Measurements from ENCODE around the gene GET3. TPM values are rescaled to one million over a fixed set of nuclear protein-coding genes. Genes with fewer than 3 reads are reported as not detected.

Gene GET3
- polyA plus RNA-seq, 2 of the 4 experiments (the other 2 are of a cell fraction): 87.0 to 91.7 TPM

DNA sequence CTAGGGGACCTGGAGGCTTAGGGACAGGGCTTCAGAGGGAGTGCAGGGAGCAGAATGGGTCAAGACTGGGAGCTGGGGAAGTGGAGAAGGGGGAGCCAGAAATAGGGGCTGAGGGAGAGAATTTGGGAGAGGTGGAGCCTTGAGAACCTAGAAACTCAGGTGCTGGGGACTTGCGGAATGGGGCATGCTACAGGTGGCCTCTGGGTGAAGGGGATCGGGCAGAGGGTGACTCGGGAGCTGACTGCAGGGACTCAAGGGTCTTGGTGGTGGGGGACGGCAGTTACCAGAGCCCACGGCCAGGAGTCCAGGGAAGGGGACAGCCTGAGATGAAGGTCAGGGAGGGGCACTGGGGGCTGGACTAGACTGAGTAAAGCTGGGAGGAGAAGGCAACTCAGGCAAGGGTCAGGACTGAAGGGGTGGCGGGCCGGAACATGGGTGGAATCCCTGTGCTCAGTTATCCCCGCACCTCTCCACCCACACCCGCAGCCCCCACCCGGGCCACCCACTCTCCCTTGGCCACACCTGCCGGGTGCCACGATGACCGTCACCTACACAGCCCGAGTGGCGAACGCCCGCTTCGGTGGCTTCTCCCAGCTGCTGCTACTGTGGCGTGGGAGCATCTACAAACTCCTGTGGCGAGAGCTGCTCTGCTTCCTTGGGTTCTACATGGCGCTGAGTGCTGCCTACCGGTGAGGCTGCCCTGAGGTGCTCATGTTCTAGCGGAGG lies 14.9 kb downstream of the GET3 start:
- CTCF ChIA-PET: interaction anchor here (1.0 to 38.2 kb wide), 4 partner anchors 16 to 94 kb away, joined by 4 to 725 read pairs (median 7); partner anchors contain the start of gene HOOK2

DNA sequence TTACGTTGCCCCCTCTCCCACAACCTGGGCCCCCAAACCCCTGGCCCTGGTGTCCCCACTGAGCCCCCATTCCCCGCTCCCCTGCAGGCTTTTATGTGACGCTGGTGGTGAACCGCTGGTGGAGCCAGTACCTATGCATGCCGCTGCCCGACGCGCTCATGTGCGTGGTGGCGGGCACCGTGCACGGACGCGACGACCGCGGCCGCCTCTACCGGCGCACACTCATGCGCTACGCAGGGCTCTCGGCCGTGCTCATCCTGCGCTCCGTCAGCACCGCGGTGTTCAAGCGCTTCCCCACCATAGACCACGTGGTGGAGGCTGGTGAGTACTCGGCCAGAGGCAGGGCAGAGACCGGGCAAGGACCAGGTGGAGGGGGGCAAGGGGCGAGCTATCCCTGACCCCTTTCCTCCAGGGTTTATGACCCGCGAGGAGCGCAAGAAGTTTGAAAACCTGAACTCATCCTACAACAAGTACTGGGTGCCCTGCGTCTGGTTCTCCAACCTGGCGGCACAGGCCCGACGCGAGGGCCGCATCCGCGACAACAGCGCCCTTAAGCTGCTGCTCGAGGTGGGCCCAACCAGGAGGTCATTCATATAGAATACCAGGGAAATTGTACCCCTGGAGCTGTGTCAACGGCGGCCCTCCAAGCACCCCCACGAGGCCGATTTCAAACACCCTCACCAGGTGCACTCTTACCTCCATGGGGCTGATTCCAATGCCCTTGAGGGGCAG lies 17.3 kb downstream of the GET3 start:
- Histone ChIP-seq H3K4me1 (peaks cover 8% of the 10 kb centered on the region; the same call in 1 of the 3 replicates), H3K27ac (no peak overlapping the region), H3K9me3 (no peaks in the 10 kb centered on the region), H3K4me3 (no peak overlapping the region), H3K4me2 (no peak overlapping the region)
- no peak for FAIRE-seq
- DNase-seq (ENCODE audit: low read depth in 1 of 2, low spot score in 1 of 2): no peak
- WGBS (ENCODE audit: missing lambda C conversion rate): 92% methylated on average over 29 of the region's 50 CpGs
- TF ChIP-seq ZFP36 (IDR thresholded peaks at IDR 0.05; ENCODE audit: borderline replicate concordance, partially characterized antibody): no peak
- TF ChIP-seq, protein P1, sequence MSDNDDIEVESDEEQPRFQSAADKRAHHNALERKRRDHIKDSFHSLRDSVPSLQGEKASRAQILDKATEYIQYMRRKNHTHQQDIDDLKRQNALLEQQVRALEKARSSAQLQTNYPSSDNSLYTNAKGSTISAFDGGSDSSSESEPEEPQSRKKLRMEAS (IDR thresholded peaks at IDR 0.05): no peak
- no peak for TF ChIP-seq NFE2L2 (conservative IDR thresholded peaks at IDR 0.05; ENCODE audit: low read length)
- TF ChIP-seq FOXS1 (CRISPR knock-in tag; IDR thresholded peaks at IDR 0.05): no peak
- no peak for TF ChIP-seq HDAC2 (IDR thresholded peaks at IDR 0.05)
- no peak for TF ChIP-seq MYC (IDR thresholded peaks at IDR 0.05; ENCODE audit: borderline replicate concordance, low read length)
- no peak for TF ChIP-seq KDM5A (IDR thresholded peaks at IDR 0.05)
- no peak for TF ChIP-seq EHF (CRISPR knock-in tag; IDR thresholded peaks at IDR 0.05)
- no peak for TF ChIP-seq TP53 (CRISPR knock-in tag; IDR thresholded peaks at IDR 0.05)
- no peak for TF ChIP-seq HEYL (CRISPR knock-in tag; IDR thresholded peaks at IDR 0.05)
- no peak for TF ChIP-seq NR3C1 (IDR thresholded peaks at IDR 0.05)
- no peak for TF ChIP-seq ZNF302 (CRISPR knock-in tag; IDR thresholded peaks at IDR 0.05)
- TF ChIP-seq JUN (IDR thresholded peaks at IDR 0.05): no peak
- TF ChIP-seq CHD2 (IDR thresholded peaks at IDR 0.05; ENCODE audit: low read length, partially characterized antibody): no peak
- TF ChIP-seq RARB (CRISPR knock-in tag; IDR thresholded peaks at IDR 0.05): no peak
- ATAC-seq: no peak
- CTCF ChIA-PET: interaction anchor here (0.9 to 38.2 kb wide), 7 partner anchors 6 to 93 kb away, joined by 3 to 901 read pairs (median 6); partner anchors contain the start of genes BEST2, GET3, HOOK2 and JUNB
- POLR2A ChIA-PET: no interaction called here

More for the DNA sequence above, 14.9 kb downstream of the GET3 start:
- H3K9me3 ChIP-seq: no peaks in the 10 kb centered on the region
- H3K4me2 ChIP-seq: no peak overlapping the region
- H3K4me3 ChIP-seq: no peak overlapping the region
- no peak for DNase-seq (ENCODE audit: low read depth in 1 of 2, low spot score in 1 of 2)
- FAIRE-seq: no peak
- 62% methylated on average over 11 of the region's 23 CpGs for WGBS (ENCODE audit: missing lambda C conversion rate)
- ATAC-seq: no peak
- no peak overlapping the region; a peak in 1 of 6 replicates for H3K27ac ChIP-seq
- TF ChIP-seq ZSCAN20 (CRISPR knock-in tag; IDR thresholded peaks at IDR 0.05) (no peak), CHD2 (IDR thresholded peaks at IDR 0.05; ENCODE audit: low read length, partially characterized antibody) (no peak), TFCP2L1 (CRISPR knock-in tag; IDR thresholded peaks at IDR 0.05) (no peak), NPAS2 (CRISPR knock-in tag; IDR thresholded peaks at IDR 0.05; ENCODE audit: borderline replicate concordance) (no peak), POLR2A (IDR thresholded peaks at IDR 0.05; ENCODE audit: low read length) (no peak), TP53 (CRISPR knock-in tag; IDR thresholded peaks at IDR 0.05) (no peak), KDM1A (IDR thresholded peaks at IDR 0.05; ENCODE audit: low read depth) (no peak), JUNB (IDR thresholded peaks at IDR 0.05) (no peak), RAD21 (conservative IDR thresholded peaks at IDR 0.05 in 1 of 2, IDR thresholded peaks at IDR 0.05 in 1 of 2) (no peak), ESRRA (IDR thresholded peaks at IDR 0.05; ENCODE audit: borderline replicate concordance, low read length) (no peak), NR3C1 (IDR thresholded peaks at IDR 0.05) (no peak), SREBF2 (IDR thresholded peaks at IDR 0.05) (no peak), SMC3 (IDR thresholded peaks at IDR 0.05) (no peak), ZNF302 (CRISPR knock-in tag; IDR thresholded peaks at IDR 0.05) (no peak)
- TF ChIP-seq, protein P2, sequence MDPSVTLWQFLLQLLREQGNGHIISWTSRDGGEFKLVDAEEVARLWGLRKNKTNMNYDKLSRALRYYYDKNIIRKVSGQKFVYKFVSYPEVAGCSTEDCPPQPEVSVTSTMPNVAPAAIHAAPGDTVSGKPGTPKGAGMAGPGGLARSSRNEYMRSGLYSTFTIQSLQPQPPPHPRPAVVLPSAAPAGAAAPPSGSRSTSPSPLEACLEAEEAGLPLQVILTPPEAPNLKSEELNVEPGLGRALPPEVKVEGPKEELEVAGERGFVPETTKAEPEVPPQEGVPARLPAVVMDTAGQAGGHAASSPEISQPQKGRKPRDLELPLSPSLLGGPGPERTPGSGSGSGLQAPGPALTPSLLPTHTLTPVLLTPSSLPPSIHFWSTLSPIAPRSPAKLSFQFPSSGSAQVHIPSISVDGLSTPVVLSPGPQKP (IDR thresholded peaks at IDR 0.05; ENCODE audit: low read depth, low read length): no peak
- TF ChIP-seq, protein P3, sequence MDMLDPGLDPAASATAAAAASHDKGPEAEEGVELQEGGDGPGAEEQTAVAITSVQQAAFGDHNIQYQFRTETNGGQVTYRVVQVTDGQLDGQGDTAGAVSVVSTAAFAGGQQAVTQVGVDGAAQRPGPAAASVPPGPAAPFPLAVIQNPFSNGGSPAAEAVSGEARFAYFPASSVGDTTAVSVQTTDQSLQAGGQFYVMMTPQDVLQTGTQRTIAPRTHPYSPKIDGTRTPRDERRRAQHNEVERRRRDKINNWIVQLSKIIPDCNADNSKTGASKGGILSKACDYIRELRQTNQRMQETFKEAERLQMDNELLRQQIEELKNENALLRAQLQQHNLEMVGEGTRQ (IDR thresholded peaks at IDR 0.05): no peak
- TF ChIP-seq, protein P4, sequence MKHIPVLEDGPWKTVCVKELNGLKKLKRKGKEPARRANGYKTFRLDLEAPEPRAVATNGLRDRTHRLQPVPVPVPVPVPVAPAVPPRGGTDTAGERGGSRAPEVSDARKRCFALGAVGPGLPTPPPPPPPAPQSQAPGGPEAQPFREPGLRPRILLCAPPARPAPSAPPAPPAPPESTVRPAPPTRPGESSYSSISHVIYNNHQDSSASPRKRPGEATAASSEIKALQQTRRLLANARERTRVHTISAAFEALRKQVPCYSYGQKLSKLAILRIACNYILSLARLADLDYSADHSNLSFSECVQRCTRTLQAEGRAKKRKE (CRISPR knock-in tag; IDR thresholded peaks at IDR 0.05; ENCODE audit: low read depth): no peak
- TF ChIP-seq, protein P5, sequence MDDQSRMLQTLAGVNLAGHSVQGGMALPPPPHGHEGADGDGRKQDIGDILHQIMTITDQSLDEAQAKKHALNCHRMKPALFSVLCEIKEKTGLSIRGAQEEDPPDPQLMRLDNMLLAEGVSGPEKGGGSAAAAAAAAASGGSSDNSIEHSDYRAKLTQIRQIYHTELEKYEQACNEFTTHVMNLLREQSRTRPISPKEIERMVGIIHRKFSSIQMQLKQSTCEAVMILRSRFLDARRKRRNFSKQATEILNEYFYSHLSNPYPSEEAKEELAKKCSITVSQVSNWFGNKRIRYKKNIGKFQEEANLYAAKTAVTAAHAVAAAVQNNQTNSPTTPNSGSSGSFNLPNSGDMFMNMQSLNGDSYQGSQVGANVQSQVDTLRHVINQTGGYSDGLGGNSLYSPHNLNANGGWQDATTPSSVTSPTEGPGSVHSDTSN (IDR thresholded peaks at IDR 0.05): no peak
- POLR2A ChIA-PET: no interaction called here
- H3K4me1 ChIP-seq: peaks cover 7% of the 10 kb centered on the region; the same call in 1 of the 3 replicates

All from A549 (cell line).